PFSK-1 (cell line): ENCODE data around the gene PRKRIP1.

Experiments
- POLR2AphosphoS5 ChIP-seq: IDR thresholded peaks from 2 replicates; pipeline ENCODE4 v1.6.1; 2012; ENCODE audit warnings: low read depth, mild to moderate bottlenecking, control low read depth, low read length, moderate library complexity
- TAF1 ChIP-seq: IDR thresholded peaks from 2 replicates; pipeline ENCODE4 v1.6.1; 2012; ENCODE audit warnings: low read length, control low read depth, borderline replicate concordance; ENCODE audit not compliant: insufficient read depth
- TF ChIP-seq, protein P1 (sequence below), 2 experiments: IDR thresholded peaks; 2 replicates each; pipeline versions ENCODE4 v1.6.1 to v1.8.0; 2011 to 2012; ENCODE audit warnings: low read depth in 2 of 2, low read length in 2 of 2, control low read depth in 1 of 2, inconsistent platforms in 1 of 2, mild to moderate bottlenecking in 1 of 2, moderate library complexity in 1 of 2; ENCODE audit not compliant: insufficient read depth in 1 of 2

DNA sequence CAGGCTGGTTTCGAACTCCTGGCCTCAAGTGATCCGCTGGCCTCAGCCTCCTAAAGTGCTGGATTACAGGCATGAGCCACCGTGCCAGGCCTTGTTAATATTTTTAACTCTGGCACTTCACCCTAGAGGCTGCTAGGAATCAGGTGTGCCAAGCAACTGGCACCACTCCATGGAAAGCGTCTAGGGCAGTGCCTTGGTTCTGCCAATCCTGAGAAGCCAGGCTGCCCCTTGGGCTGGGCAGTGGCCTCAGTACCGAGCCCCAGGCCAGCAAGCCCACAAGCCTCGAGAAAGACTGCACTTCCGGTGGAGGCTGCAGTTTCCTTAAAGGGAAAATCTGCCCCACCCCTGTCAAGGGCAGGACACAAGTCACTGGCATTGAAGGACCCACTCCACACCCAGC lies 57.2 kb downstream of the PRKRIP1 start:
- TF ChIP-seq POLR2AphosphoS5 (no peak), TAF1 (no peak)
- TF ChIP-seq, protein P1, sequence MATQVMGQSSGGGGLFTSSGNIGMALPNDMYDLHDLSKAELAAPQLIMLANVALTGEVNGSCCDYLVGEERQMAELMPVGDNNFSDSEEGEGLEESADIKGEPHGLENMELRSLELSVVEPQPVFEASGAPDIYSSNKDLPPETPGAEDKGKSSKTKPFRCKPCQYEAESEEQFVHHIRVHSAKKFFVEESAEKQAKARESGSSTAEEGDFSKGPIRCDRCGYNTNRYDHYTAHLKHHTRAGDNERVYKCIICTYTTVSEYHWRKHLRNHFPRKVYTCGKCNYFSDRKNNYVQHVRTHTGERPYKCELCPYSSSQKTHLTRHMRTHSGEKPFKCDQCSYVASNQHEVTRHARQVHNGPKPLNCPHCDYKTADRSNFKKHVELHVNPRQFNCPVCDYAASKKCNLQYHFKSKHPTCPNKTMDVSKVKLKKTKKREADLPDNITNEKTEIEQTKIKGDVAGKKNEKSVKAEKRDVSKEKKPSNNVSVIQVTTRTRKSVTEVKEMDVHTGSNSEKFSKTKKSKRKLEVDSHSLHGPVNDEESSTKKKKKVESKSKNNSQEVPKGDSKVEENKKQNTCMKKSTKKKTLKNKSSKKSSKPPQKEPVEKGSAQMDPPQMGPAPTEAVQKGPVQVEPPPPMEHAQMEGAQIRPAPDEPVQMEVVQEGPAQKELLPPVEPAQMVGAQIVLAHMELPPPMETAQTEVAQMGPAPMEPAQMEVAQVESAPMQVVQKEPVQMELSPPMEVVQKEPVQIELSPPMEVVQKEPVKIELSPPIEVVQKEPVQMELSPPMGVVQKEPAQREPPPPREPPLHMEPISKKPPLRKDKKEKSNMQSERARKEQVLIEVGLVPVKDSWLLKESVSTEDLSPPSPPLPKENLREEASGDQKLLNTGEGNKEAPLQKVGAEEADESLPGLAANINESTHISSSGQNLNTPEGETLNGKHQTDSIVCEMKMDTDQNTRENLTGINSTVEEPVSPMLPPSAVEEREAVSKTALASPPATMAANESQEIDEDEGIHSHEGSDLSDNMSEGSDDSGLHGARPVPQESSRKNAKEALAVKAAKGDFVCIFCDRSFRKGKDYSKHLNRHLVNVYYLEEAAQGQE (IDR thresholded peaks at IDR 0.05; ENCODE audit: insufficient read depth in 1 of 2, low read depth in 2 of 2, low read length in 2 of 2), result no peak
